MM.1S (cell line): ENCODE results near the gene SPRYD3.

Experiments
- DNase-seq: peaks from one replicate; pipeline ENCODE4 v3.0.0-alpha.2; 2015
- H2AFZ ChIP-seq: fragments of 300-600 bp; sonication (generic); 2 replicates; pipeline ENCODE4 v1.6.0; 2016; ENCODE audit warnings: antibody characterized with exemption, low read length
- H3F3A ChIP-seq: fragments of 300-600 bp; sonication (generic); 2 replicates; pipeline ENCODE4 v1.6.1; 2016; ENCODE audit warnings: mild to moderate bottlenecking, antibody characterized with exemption, low read length, moderate library complexity, mixed read lengths; ENCODE audit not compliant: insufficient read depth
- H3K27ac ChIP-seq: fragments of 300-600 bp; sonication (generic); 2 replicates; pipeline ENCODE4 v1.5.1; 2016; ENCODE audit warnings: mild to moderate bottlenecking, low read length
- H3K27me3 ChIP-seq: fragments of 300-600 bp; sonication (generic); replicated peaks from 2 replicates; pipeline ENCODE4 v1.6.0; 2016; ENCODE audit warnings: low read length; ENCODE audit not compliant: insufficient read depth
- H3K36me3 ChIP-seq: fragments of 300-600 bp; sonication (generic); replicated peaks from 2 replicates; pipeline ENCODE4 v1.6.1; 2016; ENCODE audit warnings: mild to moderate bottlenecking, low read length, mixed read lengths; ENCODE audit not compliant: insufficient read depth
- H3K4me1 ChIP-seq: fragments of 300-600 bp; sonication (generic); 2 replicates; pipeline ENCODE4 v1.6.1; 2016; ENCODE audit warnings: low read length, mixed read lengths
- H3K4me2 ChIP-seq: fragments of 300-600 bp; sonication (generic); 2 replicates; pipeline ENCODE4 v1.6.0; 2016; ENCODE audit warnings: low read depth, low read length
- H3K4me3 ChIP-seq: fragments of 300-600 bp; sonication (generic); 2 replicates; pipeline ENCODE4 v1.5.1; 2016; ENCODE audit warnings: low read length, mixed read lengths
- H3K79me2 ChIP-seq: fragments of 300-600 bp; sonication (generic); 2 replicates; pipeline ENCODE4 v1.6.1; 2016; ENCODE audit warnings: mixed run types, low read length, mixed read lengths
- H3K9ac ChIP-seq: fragments of 300-600 bp; sonication (generic); 2 replicates; pipeline ENCODE4 v1.6.1; 2016; ENCODE audit warnings: low read length, mixed read lengths
- H3K9me2 ChIP-seq: fragments of 300-600 bp; sonication (generic); replicated peaks from 2 replicates; pipeline ENCODE4 v1.6.1; 2016; ENCODE audit warnings: mild to moderate bottlenecking, low read length, mixed read lengths; ENCODE audit not compliant: insufficient read depth
- H3K9me3 ChIP-seq: fragments of 300-600 bp; sonication (generic); replicated peaks from 2 replicates; pipeline ENCODE4 v1.6.1; 2016; ENCODE audit warnings: mild to moderate bottlenecking, low read length, mixed read lengths; ENCODE audit not compliant: insufficient read depth
- H4K20me1 ChIP-seq: fragments of 300-600 bp; sonication (generic); 2 replicates; pipeline ENCODE4 v1.6.1; 2016; ENCODE audit warnings: mild to moderate bottlenecking, low read length, moderate library complexity, mixed read lengths; ENCODE audit not compliant: insufficient read depth
- CTCF ChIP-seq: fragments of 300-600 bp; sonication (generic); IDR thresholded peaks from 2 replicates; pipeline ENCODE4 v1.5.1; 2016; ENCODE audit warnings: antibody characterized with exemption, low read length, mixed read lengths
- EZH2 ChIP-seq: fragments of 300-600 bp; sonication (generic); optimal IDR thresholded peaks from 2 replicates; pipeline ENCODE3; 2017; ENCODE audit warnings: low read depth, mild to moderate bottlenecking, antibody characterized with exemption, low read length, mixed read lengths
- EZH2phosphoT487 ChIP-seq: fragments of 300-600 bp; sonication (generic); IDR thresholded peaks from 2 replicates; pipeline ENCODE4 v1.6.1; 2018; ENCODE audit warnings: antibody characterized with exemption, low read length

The SPRYD3 gene

GRCh38 chr12:53097564-53098353 is 18.6 kb upstream of the SPRYD3 start, which contains the start of gene IGFBP6:
Gene IGFBP6 (plus strand): TSS chr12:53097667. CDS start chr12:53097718, 51 bp downstream.
- H3K79me2 ChIP-seq, result no peaks in the 10 kb centered on the region
- H3K4me3 ChIP-seq, result peak within 1 kb of the TSS; percentile 77
- H3K9ac ChIP-seq, result peak within 1 kb of the TSS; percentile 39; the same call in 1 of the 2 replicates
- H3K36me3 ChIP-seq, result no peaks in the 10 kb centered on the region
- H3K9me2 ChIP-seq, result no peaks in the 10 kb centered on the region
- H3K27me3 ChIP-seq, result 0 out of 2 replicates have a peak, but pooled peaks cover 7% of the 10 kb centered on the region
- peaks cover 10% of the 10 kb centered on the region for H3F3A ChIP-seq
- peaks cover 22% of the 10 kb centered on the region for H3K4me1 ChIP-seq
- peak; percentile 69 for DNase-seq
- H3K9me3 ChIP-seq, result no peaks in the 10 kb centered on the region
- H3K4me2 ChIP-seq, result peak within 1 kb of the TSS; percentile 100
- no peak within 1 kb of the TSS for H3K27ac ChIP-seq
- no peaks in the 10 kb centered on the region for H4K20me1 ChIP-seq
- H2AFZ ChIP-seq, result peak within 1 kb of the TSS; percentile 99
- TF ChIP-seq CTCF (no peak), EZH2 (no peak), EZH2phosphoT487 (no peak)

GRCh38 chr12:53097207-53097563 is 18.0 kb upstream of the SPRYD3 start:
- 0 out of 2 replicates have a peak, but pooled peaks cover 7% of the 10 kb centered on the region for H3K27me3 ChIP-seq
- H3K79me2 ChIP-seq, result no peaks in the 10 kb centered on the region
- peak overlapping the region; percentile 77 for H3K4me3 ChIP-seq
- H4K20me1 ChIP-seq, result no peaks in the 10 kb centered on the region
- H3K4me1 ChIP-seq, result peaks cover 17% of the 10 kb centered on the region
- H3F3A ChIP-seq, result peaks cover 4% of the 10 kb centered on the region; the same call in 1 of the 2 replicates
- H3K27ac ChIP-seq, result no peak overlapping the region
- H3K36me3 ChIP-seq, result no peaks in the 10 kb centered on the region
- no peaks in the 10 kb centered on the region for H3K9me3 ChIP-seq
- peak overlapping the region; percentile 39; the same call in 1 of the 2 replicates for H3K9ac ChIP-seq
- no peak for DNase-seq
- H3K9me2 ChIP-seq, result no peaks in the 10 kb centered on the region
- no peak for TF ChIP-seq EZH2
- no peak for TF ChIP-seq CTCF
- no peak for TF ChIP-seq EZH2phosphoT487
- H2AFZ ChIP-seq, result peak overlapping the region; percentile 99
- peak overlapping the region; percentile 100 for H3K4me2 ChIP-seq

GRCh38 chr12:53096759-53097158 is 17.6 kb upstream of the SPRYD3 start:
- Histone ChIP-seq H3K36me3 (no peaks in the 10 kb centered on the region), H3K4me1 (peaks cover 14% of the 10 kb centered on the region), H3K27me3 (0 out of 2 replicates have a peak, but pooled peaks cover 7% of the 10 kb centered on the region), H4K20me1 (no peaks in the 10 kb centered on the region), H2AFZ (no peak overlapping the region), H3F3A (peaks cover 4% of the 10 kb centered on the region; the same call in 1 of the 2 replicates), H3K9me2 (no peaks in the 10 kb centered on the region), H3K9me3 (no peaks in the 10 kb centered on the region), H3K27ac (no peak overlapping the region), H3K4me3 (no peak overlapping the region), H3K79me2 (no peaks in the 10 kb centered on the region), H3K9ac (no peak overlapping the region), H3K4me2 (peak overlapping the region; percentile 100; the same call in 1 of the 2 replicates)
- DNase-seq, result no peak
- TF ChIP-seq EZH2phosphoT487 (no peak), EZH2 (no peak), CTCF (no peak)
